Psoas muscle (tissue), 8 donors: ENCODE measurements around the gene STAU1. TPM values are rescaled to one million over a fixed set of nuclear protein-coding genes. Genes with fewer than 3 reads are reported as not detected.

ENCODE experiments used
- ATAC-seq, 4 donors: fragments of 200-7000 bp; cut with Tn5 transposase; one replicate each; pipeline ENCODE4 v1.9.1; 2020; ENCODE audit warnings: moderate library complexity in 3 of 4, mild to moderate bottlenecking in 2 of 4
- DNase-seq, 2 donors: peaks; one replicate each; pipeline ENCODE4 v3.0.0-alpha.2; 2020
- H3K27ac ChIP-seq: fragments of 200-600 bp; one replicate; pipeline ENCODE4 v1.8.0; 2022
- H3K27me3 ChIP-seq, 3 donors: fragments of 200-600 bp in 1 of 3; one replicate each; pipeline versions ENCODE4 v1.6.1 to v1.8.0; 2013 to 2022; ENCODE audit warnings: low read length in 2 of 3, mild to moderate bottlenecking in 2 of 3, moderate library complexity in 1 of 3; ENCODE audit not compliant: insufficient read depth in 3 of 3
- H3K36me3 ChIP-seq, 2 donors: fragments of 200-600 bp in 1 of 2; one replicate each; pipeline versions ENCODE4 v1.6.1 to v1.8.0; 2013 to 2022; ENCODE audit warnings: low read depth in 1 of 2, mild to moderate bottlenecking in 1 of 2, moderate library complexity in 1 of 2; ENCODE audit not compliant: insufficient read depth in 1 of 2
- H3K4me1 ChIP-seq: fragments of 200-600 bp; one replicate; pipeline ENCODE4 v1.8.0; 2022
- H3K4me3 ChIP-seq: fragments of 200-600 bp; one replicate; pipeline ENCODE4 v1.8.0; 2022; ENCODE audit warnings: mild to moderate bottlenecking
- H3K9me3 ChIP-seq: fragments of 200-600 bp; one replicate; pipeline ENCODE4 v1.8.0; 2022
- CTCF ChIP-seq: fragments of 200-600 bp; IDR thresholded peaks from one replicate; pipeline ENCODE4 v1.8.0; 2022; ENCODE audit warnings: antibody characterized with exemption
- WGBS, 3 donors: extraction: QIAGEN DNeasy Blood & Tissue Kit; methylation state at CpG; one replicate each; pipeline versions ENCODE4 v1.1.6 to v1.1.7; 2013; 5-methylcytosine and 5-hydroxymethylcytosine counted together
- intact Hi-C, 2 donors: fragments of 100-400 bp; cut with DNase I; formaldehyde crosslinking; loops; one replicate each; pipeline versions ENCODE4 v1.11.0 to v1.14.2; 2022
- polyA plus RNA-seq, 3 donors: library from polyadenylated mRNA; stranded (reverse); fragments of 200-250 nt; gene quantifications; one replicate each; pipeline ENCODE4 v1.2.3, GENCODE V29; 2013
- total RNA-seq, 4 donors: library from RNA; stranded (reverse); fragmentation: NEBNext Ultra II Directional in 2 of 4; extraction: Animal tissue kit (Norgen Biotek cat#: 25700) in 2 of 4; gene quantifications; one replicate each; pipeline versions ENCODE4 v1.2.1 to v1.2.4, GENCODE V29; 2021 to 2023
- donor health status: healthy with polysubstance abuse.
- donor health status: DM: no; HTN: no; CAD: no; lungs with moderate emphysema.
- donor health status: Bipolar disorder and iron deficiency.
- donor health status: healthy.
- donor health status: DM: yes; HTN: yes; CAD: no.
- donor health status: DM: no; HTN: no; CAD: no.
- donor health status: DM: no; HTN: no; CAD: no.
- donor health status: DM: yes; HTN: yes; CAD: no.

The STAU1 gene
- total and polyA plus RNA-seq, 7 donors = 30.2 to 85.2 (median 58.8) TPM

GRCh38 chr20:49233226-49233625 is 45.1 kb upstream of the STAU1 start:
- no peak for TF ChIP-seq CTCF
- no peaks in the 10 kb centered on the region for H3K4me1 ChIP-seq
- no peak overlapping the region for H3K27ac ChIP-seq
- no peaks in the 10 kb centered on the region for H3K9me3 ChIP-seq
- DNase-seq (no peak), ATAC-seq (no peak)
- intact Hi-C loops = no loop called here
- H3K4me3 ChIP-seq = no peak overlapping the region
- H3K36me3 ChIP-seq = peaks cover 21 to 96% of the 10 kb centered on the region in 2 donors
- no peaks in the 10 kb centered on the region for H3K27me3 ChIP-seq
- 91 to 94% (median 92%) methylated on average over 10 of the region's 10 CpGs for WGBS, 3 donors

DNA sequence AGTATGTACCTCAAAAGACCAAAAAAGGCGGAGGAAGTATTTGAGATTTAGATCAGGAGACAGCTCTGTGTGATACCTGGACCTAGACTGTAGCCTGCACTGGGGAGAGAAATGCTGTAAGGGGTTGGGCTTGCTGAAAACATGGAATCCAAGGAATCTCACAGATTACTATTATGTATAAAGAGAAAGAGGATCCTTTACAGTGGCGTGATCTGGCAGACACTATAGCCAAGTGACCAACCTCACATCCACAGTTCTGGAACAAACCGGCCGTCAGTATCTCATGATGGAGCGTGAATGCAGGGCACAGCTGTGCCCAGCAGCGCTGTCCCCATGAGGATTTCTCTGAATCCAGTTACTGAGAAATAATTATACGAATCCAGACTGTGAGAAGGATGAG is 43.3 kb upstream of the STAU1 start:
- Histone ChIP-seq H3K27ac (no peak overlapping the region), H3K27me3 (no peaks in the 10 kb centered on the region), H3K36me3 (peaks cover 20 to 95% of the 10 kb centered on the region in 2 donors), H3K4me1 (no peaks in the 10 kb centered on the region), H3K4me3 (no peak overlapping the region), H3K9me3 (no peaks in the 10 kb centered on the region)
- no peak for TF ChIP-seq CTCF
- intact Hi-C loops = no loop called here
- DNase-seq (no peak), ATAC-seq (peak in 1 of 4 donors; percentile 32)
- WGBS, 3 donors = 60 to 73% (median 65%) methylated on average over 7 of the region's 7 CpGs

DNA sequence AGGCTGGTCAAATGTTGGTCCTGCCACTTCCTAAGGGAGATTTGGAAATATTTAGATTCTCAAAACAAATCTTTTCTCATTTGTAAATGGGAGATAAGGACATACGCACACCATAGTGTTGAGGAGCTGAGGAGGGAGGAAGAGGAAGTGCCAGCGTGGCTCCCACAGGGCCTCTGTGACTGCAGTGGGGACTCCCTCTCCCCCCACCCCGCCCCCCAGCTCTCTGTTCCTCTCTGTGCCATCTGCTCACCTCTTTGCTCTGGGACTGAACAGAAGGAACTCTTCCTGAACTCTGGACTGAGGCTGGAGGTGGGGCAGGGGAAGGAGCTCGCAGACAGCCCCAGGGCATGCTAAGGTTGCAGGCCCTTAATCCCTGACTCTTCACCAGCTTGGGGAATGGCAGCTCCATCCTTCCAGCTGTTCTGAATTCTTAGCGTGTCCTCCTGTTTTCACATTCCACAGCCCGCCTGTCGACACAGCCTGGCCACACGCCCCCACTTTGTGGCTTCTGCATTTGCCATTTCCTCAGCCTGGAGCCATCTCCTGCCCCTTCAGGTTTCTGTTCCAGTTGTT is 42.5 kb upstream of the STAU1 start:
- WGBS, 3 donors = 51 to 59% (median 59%) methylated on average over 8 of the region's 8 CpGs
- peak in 1 of 2 donors; percentile 40 for DNase-seq
- intact Hi-C loops = no loop called here
- H3K9me3 ChIP-seq = no peaks in the 10 kb centered on the region
- peaks cover 16 to 96% of the 10 kb centered on the region in 2 donors for H3K36me3 ChIP-seq
- no peak overlapping the region for H3K27ac ChIP-seq
- TF ChIP-seq CTCF = no peak
- H3K4me1 ChIP-seq = no peaks in the 10 kb centered on the region
- ATAC-seq = peak in 3 of 4 donors; percentile 29 to 83 (median 80)
- no peak overlapping the region for H3K4me3 ChIP-seq
- H3K27me3 ChIP-seq = no peaks in the 10 kb centered on the region

DNA sequence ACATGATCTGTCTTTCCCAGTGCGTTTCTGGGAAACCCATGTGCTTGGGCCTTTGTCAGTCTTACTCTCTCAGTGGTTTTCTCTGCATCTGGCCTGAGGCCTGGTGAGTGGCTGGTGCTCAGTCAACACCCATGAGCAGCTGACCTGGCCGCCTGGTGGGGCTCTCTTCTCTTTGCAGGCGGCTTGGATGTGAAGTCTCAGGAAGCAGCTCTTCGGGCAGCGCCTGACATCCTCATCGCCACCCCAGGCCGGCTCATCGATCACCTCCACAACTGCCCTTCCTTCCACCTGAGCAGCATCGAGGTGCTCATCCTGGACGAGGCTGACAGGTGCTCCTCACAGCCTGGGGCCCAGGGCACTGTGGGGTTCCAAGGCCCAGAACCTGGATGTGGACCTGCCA is 41.9 kb upstream of the STAU1 start:
- H3K27me3 ChIP-seq = no peaks in the 10 kb centered on the region
- 70 to 83% (median 71%) methylated on average over 10 of the region's 10 CpGs for WGBS, 3 donors
- no peak for DNase-seq
- intact Hi-C loops = no loop called here
- no peaks in the 10 kb centered on the region for H3K9me3 ChIP-seq
- TF ChIP-seq CTCF = no peak
- H3K4me1 ChIP-seq = no peaks in the 10 kb centered on the region
- ATAC-seq = peak in 1 of 4 donors; percentile 58
- H3K36me3 ChIP-seq = peaks cover 18 to 96% of the 10 kb centered on the region in 2 donors
- H3K4me3 ChIP-seq = no peak overlapping the region
- H3K27ac ChIP-seq = no peak overlapping the region

DNA sequence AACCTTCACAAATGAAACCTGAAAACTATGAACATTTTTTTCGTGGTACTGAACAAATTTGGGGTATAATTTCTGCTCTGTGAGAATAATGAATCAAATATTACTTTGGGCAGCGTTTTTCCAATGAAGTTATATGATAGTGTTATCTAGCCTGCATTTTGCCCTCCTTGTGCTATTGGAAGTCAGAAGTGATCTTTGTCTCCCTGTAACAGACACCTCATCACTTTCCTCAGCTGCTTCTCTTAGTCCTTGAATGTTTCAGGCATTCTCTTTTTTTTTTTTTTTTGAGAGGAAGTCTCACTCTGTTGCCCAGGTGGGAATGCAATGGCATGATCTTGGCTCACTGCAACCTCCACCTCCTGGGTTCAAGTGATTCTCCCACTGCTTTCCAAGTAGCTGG is 41.2 kb upstream of the STAU1 start:
- Histone ChIP-seq H3K36me3 (peaks cover 19 to 96% of the 10 kb centered on the region in 2 donors), H3K4me3 (no peak overlapping the region), H3K9me3 (no peaks in the 10 kb centered on the region), H3K27ac (no peak overlapping the region), H3K27me3 (no peaks in the 10 kb centered on the region), H3K4me1 (no peaks in the 10 kb centered on the region)
- 73 to 91% (median 80%) methylated on average over 2 of the region's 2 CpGs for whole genome bisulfite sequencing, 3 donors
- intact Hi-C loops = loop anchor here (2.0 to 10.0 kb wide), 2 partner anchors 71 to 215 kb away; no protein-coding TSS in a partner anchor
- ATAC-seq (no peak), DNase-seq (no peak)
- no peak for TF ChIP-seq CTCF
